HG03097 (cell line): ENCODE measurements around the gene SHISA5.
"Not testable (repeated sequence)": the region's sequence is repeated elsewhere in the genome, so short reads cannot be mapped to it uniquely, and the experiment has no call there.

Experiments
- ATAC-seq: cut with Tn5 transposase; IDR thresholded peaks from one replicate; pipeline ENCODE4 v1.9.1; 2021; ENCODE audit not compliant: unreplicated experiment, low FRiP score

SHISA5 gene

DNA sequence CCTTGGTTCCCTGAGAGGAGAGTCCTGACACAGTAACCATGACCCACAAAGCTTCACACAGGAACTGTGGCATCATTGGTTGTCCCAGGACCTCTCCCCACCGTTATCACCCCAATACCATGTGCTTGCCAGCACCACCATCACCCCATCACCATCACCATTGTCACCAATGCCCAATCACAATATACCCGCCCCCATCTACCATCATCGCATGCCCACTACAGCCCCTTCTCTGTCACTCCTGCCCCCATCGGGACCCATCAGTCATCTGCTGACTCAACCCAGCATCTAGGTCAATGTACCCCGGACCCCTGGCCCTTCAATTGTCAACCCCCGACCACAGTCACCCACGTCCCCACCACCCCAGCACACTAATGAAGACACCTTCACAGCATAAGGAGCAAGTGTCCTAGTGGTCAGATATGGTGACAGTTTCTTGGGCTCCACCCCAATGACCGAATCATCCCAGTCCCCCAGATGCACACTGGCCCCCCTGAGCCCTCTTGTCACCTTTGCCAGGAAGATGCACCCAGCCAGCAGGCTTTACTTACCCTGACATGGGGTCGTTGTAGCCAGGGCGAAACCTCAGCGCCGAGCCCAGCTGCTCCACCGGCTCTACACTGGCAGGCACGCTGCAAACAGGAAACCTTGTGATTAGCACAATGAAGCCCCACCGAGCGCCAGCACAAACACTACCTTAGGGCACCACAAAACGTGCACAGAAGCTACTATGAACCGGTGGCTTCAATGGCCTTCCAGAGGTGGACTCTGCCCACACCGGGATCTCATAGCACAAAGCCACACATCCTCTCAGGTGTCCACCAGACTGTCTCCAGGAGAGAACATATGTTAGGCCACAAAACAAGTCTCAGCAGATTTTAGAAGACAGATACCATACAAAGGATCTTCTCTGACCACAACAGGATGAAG is 25.1 kb downstream of the SHISA5 start:
- ATAC-seq, result no peak

DNA sequence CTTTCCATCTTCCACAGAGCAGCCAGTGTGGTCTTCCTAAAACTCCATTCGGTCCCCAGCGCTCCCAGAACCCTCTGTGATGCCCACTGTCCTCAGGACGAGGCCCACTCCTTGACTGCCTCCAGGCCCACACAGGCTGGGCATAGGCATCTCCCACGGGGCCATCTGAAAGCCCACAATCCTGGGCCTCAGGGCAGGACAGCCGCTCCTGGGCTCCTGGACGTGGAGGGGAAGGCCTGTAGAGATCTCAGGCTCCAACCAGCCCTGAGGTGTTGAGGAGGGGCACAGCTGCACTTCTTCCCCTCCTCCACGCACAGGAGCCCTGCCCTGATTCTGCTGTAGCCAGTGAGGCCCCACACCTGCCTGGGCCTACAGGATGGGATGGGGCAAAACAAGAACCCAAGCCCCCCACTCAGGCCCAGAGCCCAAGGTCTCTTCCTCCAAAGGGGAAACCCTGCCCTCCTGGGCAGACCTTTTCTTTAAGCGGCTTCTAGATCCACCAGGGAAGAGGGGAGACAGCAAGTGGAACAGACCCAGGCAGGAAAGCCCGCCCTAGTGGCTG is 25.9 kb downstream of the SHISA5 start:
- ATAC-seq, result no peak

GRCh38 chr3:48476426-48477053 is 27.4 kb downstream of the SHISA5 start:
- no peak for ATAC-seq

- no peak for ATAC-seq
These were observed 28.8 kb downstream of the SHISA5 start for GRCh38 chr3:48475188-48475587.

- ATAC-seq, result no peak
These were observed 29.4 kb downstream of the SHISA5 start for GRCh38 chr3:48474619-48475018.

DNA sequence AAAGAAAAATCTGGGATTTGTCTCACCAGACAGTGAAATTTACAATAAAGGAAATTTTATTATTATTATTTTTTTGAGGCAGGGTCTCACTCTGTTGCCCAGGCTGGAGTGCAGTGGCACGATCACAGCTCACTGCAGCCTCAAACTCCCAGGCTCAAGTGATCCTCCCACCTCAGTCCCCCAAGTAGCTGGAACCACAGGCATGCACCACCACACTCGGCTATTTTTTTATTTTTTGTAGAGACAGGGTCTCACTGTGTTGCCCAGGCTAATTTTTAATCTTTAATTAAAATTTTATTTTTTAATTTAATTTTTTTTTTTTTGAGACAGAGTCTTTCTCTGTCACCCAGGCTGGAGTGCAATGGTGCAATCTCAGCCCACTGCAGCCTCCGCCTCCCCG is 29.9 kb downstream of the SHISA5 start:
- not testable (repeated sequence) for ATAC-seq

GRCh38 chr3:48473617-48473952 is 30.4 kb downstream of the SHISA5 start:
- no peak for ATAC-seq

- peak; percentile 73 for ATAC-seq
These were observed 30.9 kb downstream of the SHISA5 start for GRCh38 chr3:48472923-48473616.

GRCh38 chr3:48472673-48472922 is 31.4 kb downstream of the SHISA5 start:
- peak; percentile 1 for ATAC-seq

GRCh38 chr3:48470286-48470685 is 33.7 kb downstream of the SHISA5 start:
- ATAC-seq, result no peak

DNA sequence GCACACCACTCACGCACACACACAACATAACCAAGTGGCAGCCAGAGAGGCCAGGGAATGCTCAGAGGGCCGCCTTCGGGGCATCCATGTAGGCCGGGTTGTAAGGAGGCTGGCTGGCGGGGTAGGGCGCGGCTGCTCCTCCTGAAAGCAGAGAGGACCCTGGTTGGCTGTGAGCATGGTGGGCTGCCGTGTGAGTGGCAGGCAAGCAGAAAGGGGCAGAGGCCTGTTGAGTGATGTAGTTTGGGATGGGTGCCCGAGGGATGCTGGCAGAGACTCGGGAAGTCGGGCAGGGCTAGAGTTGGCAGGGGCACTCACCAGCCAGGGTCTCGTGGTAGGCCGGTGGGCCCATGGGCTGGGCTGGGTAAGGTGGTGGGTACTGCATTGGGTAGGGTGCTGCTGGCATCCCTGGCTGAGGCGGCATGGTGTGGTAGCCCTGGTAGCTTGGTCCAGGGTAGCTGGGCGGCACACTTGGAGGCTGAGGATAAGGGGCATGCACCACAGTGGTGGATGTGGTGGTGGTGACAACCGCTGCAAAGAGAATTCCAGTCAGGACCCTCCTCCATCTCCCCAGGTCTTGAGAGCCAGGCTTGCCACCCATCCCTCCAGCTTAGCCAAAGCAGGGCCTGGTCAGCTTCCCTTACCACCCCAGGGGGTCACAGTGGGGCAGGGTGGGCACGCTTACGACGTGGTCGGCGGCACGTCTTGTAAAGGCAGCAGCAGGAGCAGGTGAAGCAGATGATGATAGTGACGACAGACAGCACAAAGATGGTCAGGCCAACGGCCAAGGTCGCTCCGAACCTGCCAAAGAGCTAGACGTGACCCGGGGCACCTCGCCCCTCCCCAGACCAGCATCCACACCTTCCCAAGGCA is 34.7 kb downstream of the SHISA5 start:
- ATAC-seq, result no peak

- ATAC-seq, result no peak
These were observed 35.6 kb downstream of the SHISA5 start for GRCh38 chr3:48468329-48468731.

- no peak for ATAC-seq
These were observed 36.3 kb downstream of the SHISA5 start for GRCh38 chr3:48467473-48468267.

DNA sequence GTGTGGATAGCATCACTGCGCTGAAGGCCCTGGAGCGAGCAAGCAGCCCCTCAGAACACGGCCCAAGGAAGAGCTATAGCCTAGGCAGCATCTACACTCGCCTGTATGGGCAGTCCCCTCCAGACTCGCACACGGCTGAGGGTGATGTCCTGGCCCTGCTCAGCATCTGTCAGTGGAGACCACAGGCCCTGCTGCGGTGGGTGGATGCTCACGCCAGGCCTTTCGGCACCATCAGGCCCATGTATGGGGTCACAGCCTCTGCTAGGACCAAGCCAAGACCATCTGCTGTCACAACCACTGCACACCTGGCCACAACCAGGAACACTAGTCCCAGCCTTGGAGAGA is 36.9 kb downstream of the SHISA5 start:
- no peak for ATAC-seq

GRCh38 chr3:48466386-48467109 is 37.4 kb downstream of the SHISA5 start:
- ATAC-seq, result peak; percentile 6

- peak; percentile 57 for ATAC-seq
These were observed 38.2 kb downstream of the SHISA5 start for GRCh38 chr3:48465531-48466378.

DNA sequence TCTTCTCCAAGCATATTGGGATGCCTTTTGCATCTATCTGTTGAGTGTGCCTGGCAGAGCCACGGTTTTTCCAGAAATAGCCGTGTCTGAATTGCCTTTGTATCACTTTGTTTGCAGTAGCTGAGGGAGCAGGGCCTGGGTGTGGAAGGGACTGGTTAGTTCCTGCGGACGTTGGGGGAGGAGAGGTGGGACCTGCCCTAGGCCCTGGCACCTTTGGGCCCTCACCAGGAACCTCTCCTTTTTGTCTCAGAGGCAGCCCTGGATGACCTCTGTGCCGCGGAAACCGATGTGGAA is 38.8 kb downstream of the SHISA5 start:
- no peak for ATAC-seq

DNA sequence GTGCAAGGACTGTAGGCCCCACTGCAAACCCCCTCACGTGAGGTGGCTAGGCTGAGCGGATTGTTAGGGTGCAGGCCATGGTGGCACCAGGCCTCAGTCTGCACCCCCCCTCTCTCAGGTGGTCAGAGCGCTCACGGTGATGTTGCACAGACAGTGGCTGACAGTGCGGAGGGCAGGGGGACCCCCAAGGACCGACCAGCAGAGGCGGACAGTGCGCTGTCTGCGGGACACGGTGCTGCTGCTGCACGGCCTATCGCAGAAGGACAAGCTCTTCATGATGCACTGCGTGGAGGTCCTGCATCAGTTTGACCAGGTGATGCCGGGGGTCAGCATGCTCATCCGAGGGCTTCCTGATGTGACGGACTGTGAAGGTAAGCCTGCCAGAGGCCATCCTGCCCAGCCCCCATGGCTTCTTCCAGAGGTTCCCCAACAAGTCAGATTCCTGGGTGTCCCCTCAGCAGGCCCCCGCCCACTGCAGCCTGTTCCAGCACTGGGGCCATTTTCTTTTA is 39.2 kb downstream of the SHISA5 start:
- no peak for ATAC-seq
